ENCODE measurements around the gene ARL14EPL.

Gene ARL14EPL

GRCh38 chr5:116032094-116032517, at the start of gene ARL14EPL:
Gene ARL14EPL, plus strand, starts transcription at chr5:116032472. Its CDS starts 18,994 bp downstream, at chr5:116051466.
- DNase-seq (ENCODE audit: low spot score) (no peak), ATAC-seq (ENCODE audit: low read depth) (peak; percentile 96)
- TF ChIP-seq CTCF (IDR thresholded peaks at IDR 0.05; ENCODE audit: poor library complexity, severe bottlenecking) = peak; percentile 45
- no peak within 1 kb of the TSS for H3K4me3 ChIP-seq (ENCODE audit: severe bottlenecking)
- no peaks in the 10 kb centered on the region for H3K27me3 ChIP-seq (ENCODE audit: insufficient read depth, poor library complexity, severe bottlenecking)
- H3K4me1 ChIP-seq (ENCODE audit: insufficient read depth, poor library complexity, severe bottlenecking) = peaks cover 6% of the 10 kb centered on the region
- no peak within 1 kb of the TSS for H3K27ac ChIP-seq (ENCODE audit: poor library complexity, severe bottlenecking)
- H3K9me3 ChIP-seq (ENCODE audit: severe bottlenecking) = no peaks in the 10 kb centered on the region
- H3K36me3 ChIP-seq (ENCODE audit: low read depth) = no peaks in the 10 kb centered on the region

GRCh38 chr5:115983519-115983918, 48.8 kb upstream of the ARL14EPL start:
- no peak for TF ChIP-seq CTCF (IDR thresholded peaks at IDR 0.05; ENCODE audit: poor library complexity, severe bottlenecking)
- Histone ChIP-seq H3K4me3 (ENCODE audit: severe bottlenecking) (no peak overlapping the region), H3K27me3 (ENCODE audit: insufficient read depth, poor library complexity, severe bottlenecking) (no peaks in the 10 kb centered on the region), H3K36me3 (ENCODE audit: low read depth) (no peaks in the 10 kb centered on the region), H3K27ac (ENCODE audit: poor library complexity, severe bottlenecking) (no peak overlapping the region), H3K4me1 (ENCODE audit: insufficient read depth, poor library complexity, severe bottlenecking) (no peaks in the 10 kb centered on the region), H3K9me3 (ENCODE audit: severe bottlenecking) (no peaks in the 10 kb centered on the region)
- no peak for ATAC-seq (ENCODE audit: low read depth)
- DNase-seq (ENCODE audit: low spot score) = no peak

DNA sequence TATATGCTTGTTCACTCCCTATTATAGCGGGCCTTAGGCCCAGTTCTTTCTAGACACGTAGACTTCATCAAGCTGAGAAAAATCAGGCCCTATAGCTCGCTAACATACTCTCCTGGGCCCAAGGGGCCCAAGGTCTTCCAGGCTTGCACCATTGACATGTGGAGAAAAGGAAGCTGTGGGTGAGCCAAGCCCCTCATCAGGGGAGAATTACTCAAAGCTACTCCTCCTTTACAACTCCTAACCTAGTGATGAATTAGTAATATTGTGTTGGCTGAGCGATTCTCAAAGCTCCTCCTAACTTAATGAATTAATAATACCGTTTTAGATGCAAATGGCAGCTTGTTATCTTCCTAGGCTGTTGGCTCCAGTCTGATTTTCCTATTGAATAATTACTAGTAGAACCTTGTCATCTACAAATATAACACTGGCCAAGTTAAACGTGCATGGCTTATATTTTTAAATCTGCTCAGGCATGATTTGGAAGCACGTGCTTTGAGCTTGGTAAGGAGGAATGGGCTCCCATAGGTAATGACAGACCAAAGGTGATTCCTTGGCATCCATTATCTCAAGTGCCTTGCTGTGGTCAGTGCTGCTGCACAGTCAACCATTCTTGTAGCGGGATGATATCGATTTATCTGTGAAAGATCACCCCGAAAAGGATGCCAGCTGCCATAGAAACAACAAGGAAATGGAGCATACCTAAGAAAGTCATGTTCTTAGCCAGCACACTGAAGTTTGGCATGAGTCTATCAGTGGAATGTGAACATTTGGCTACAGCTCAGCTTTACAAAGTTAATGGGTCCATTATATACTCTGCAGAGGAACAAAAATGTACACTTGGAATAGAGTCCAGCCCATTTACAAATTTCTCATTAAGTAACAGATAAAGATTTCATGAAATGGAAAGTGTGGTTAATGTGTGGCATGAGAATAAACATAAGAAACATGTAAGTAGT, 46.2 kb upstream of the ARL14EPL start:
- H3K27ac ChIP-seq (ENCODE audit: poor library complexity, severe bottlenecking) = no peak overlapping the region
- H3K4me1 ChIP-seq (ENCODE audit: insufficient read depth, poor library complexity, severe bottlenecking) = no peaks in the 10 kb centered on the region
- no peaks in the 10 kb centered on the region for H3K36me3 ChIP-seq (ENCODE audit: low read depth)
- ATAC-seq (ENCODE audit: low read depth) = no peak
- H3K4me3 ChIP-seq (ENCODE audit: severe bottlenecking) = no peak overlapping the region
- no peaks in the 10 kb centered on the region for H3K9me3 ChIP-seq (ENCODE audit: severe bottlenecking)
- no peak for DNase-seq (ENCODE audit: low spot score)
- TF ChIP-seq CTCF (IDR thresholded peaks at IDR 0.05; ENCODE audit: poor library complexity, severe bottlenecking) = no peak
- peaks cover under 1% of the 10 kb centered on the region for H3K27me3 ChIP-seq (ENCODE audit: insufficient read depth, poor library complexity, severe bottlenecking)

- Histone ChIP-seq H3K4me1 (ENCODE audit: insufficient read depth, poor library complexity, severe bottlenecking) (no peaks in the 10 kb centered on the region), H3K27ac (ENCODE audit: poor library complexity, severe bottlenecking) (no peak overlapping the region), H3K36me3 (ENCODE audit: low read depth) (no peaks in the 10 kb centered on the region), H3K27me3 (ENCODE audit: insufficient read depth, poor library complexity, severe bottlenecking) (peaks cover 14% of the 10 kb centered on the region), H3K9me3 (ENCODE audit: severe bottlenecking) (no peaks in the 10 kb centered on the region), H3K4me3 (ENCODE audit: severe bottlenecking) (no peak overlapping the region)
- TF ChIP-seq CTCF (IDR thresholded peaks at IDR 0.05; ENCODE audit: poor library complexity, severe bottlenecking) = no peak
- DNase-seq (ENCODE audit: low spot score) (no peak), ATAC-seq (ENCODE audit: low read depth) (no peak)
These were observed 44.3 kb upstream of the ARL14EPL start for GRCh38 chr5:115988002-115988401.

All from RWPE2 (cell line).